Endothelial cell of umbilical vein (primary cell): ENCODE data around the gene CHAF1A. TPM values are rescaled to one million over a fixed set of nuclear protein-coding genes. Genes with fewer than 3 reads are reported as not detected.

Experiments
- BruUV-seq: library from RNA; stranded (reverse); fragments of 400-500 nt; replicated peaks from 2 replicates; lab custom pipeline; 2021; lab: Mats Ljungman, UMichigan
- CTCF ChIA-PET: fragments of 300-600, 350-600 bp; sonication (Branson Sonifier 250); formaldehyde crosslinking; loops from one replicate; lab custom pipeline; 2021; ENCODE audit warnings: antibody characterized with exemption, inconsistent platforms; lab: Charles Lee
- POLR2A ChIA-PET: fragments of 300-600, 350-600 bp; sonication (Branson Sonifier 250); formaldehyde crosslinking; loops from one replicate; lab custom pipeline; 2021; ENCODE audit warnings: antibody characterized with exemption, inconsistent platforms; lab: Charles Lee
- DNase-seq: peaks from one replicate; pipeline ENCODE4 v3.0.0-alpha.2; 2011; ENCODE audit warnings: low read depth, low spot score
- FAIRE-seq: peaks from 2 replicates; lab custom pipeline; 2011; peaks lifted over from hg19 to GRCh38; lab: Jason Lieb, UNC
- H2AFZ ChIP-seq: 2 replicates; pipeline ENCODE4 v1.6.0; 2012; ENCODE audit warnings: low read depth, low read length, control low read depth, inconsistent platforms
- H3K27ac ChIP-seq: 2 replicates; pipeline ENCODE4 v1.5.1; 2011; ENCODE audit warnings: low read depth, mild to moderate bottlenecking, control low read depth, low read length, moderate library complexity; ENCODE audit not compliant: insufficient read depth
- H3K27me3 ChIP-seq, 2 experiments: 2 replicates each; pipeline versions ENCODE4 v1.6.0 to v1.6.1; 2011; ENCODE audit warnings: low read length in 2 of 2, mixed read lengths in 1 of 2; ENCODE audit not compliant: control insufficient read depth in 2 of 2, insufficient read depth in 2 of 2
- H3K36me3 ChIP-seq, 2 experiments: 2 replicates in 1 of 2; 3 replicates in 1 of 2; pipeline ENCODE4 v1.5.1; 2011; ENCODE audit warnings: low read length in 2 of 2, mild to moderate bottlenecking in 1 of 2, moderate library complexity in 1 of 2; ENCODE audit not compliant: control insufficient read depth in 2 of 2, insufficient read depth in 2 of 2; ENCODE audit errors: extremely low read depth in 1 of 2
- H3K4me1 ChIP-seq: 3 replicates; pipeline ENCODE4 v1.5.1; 2011; ENCODE audit warnings: mild to moderate bottlenecking, low read length; ENCODE audit not compliant: control insufficient read depth, insufficient read depth; ENCODE audit errors: extremely low read depth
- H3K4me2 ChIP-seq: 2 replicates; pipeline ENCODE4 v1.6.1; 2011; ENCODE audit warnings: low read length, control low read depth, mixed read lengths; ENCODE audit not compliant: insufficient read depth
- H3K4me3 ChIP-seq, 3 experiments: fragments of 200-600 bp in 1 of 3; sonication (generic), shearing (Covaris generic) in 1 of 3; replicated peaks in 1 of 3; 2 replicates each; pipeline ENCODE4 v1.5.1; 2011 to 2016; ENCODE audit warnings: control low read depth in 3 of 3, low read length in 3 of 3, mild to moderate bottlenecking in 2 of 3, inconsistent platforms in 1 of 3, low read depth in 1 of 3, moderate library complexity in 1 of 3; ENCODE audit not compliant: insufficient read depth in 1 of 3
- H3K79me2 ChIP-seq: 2 replicates; pipeline ENCODE4 v1.6.0; 2012; ENCODE audit warnings: low read length, inconsistent platforms; ENCODE audit not compliant: control insufficient read depth, insufficient read depth
- H3K9ac ChIP-seq: replicated peaks from 2 replicates; pipeline ENCODE3; 2011; ENCODE audit warnings: low read length, control low read depth; ENCODE audit not compliant: insufficient read depth; ENCODE audit errors: extremely low read depth
- H3K9me1 ChIP-seq: replicated peaks from 3 replicates; pipeline ENCODE4 v1.6.0; 2011; ENCODE audit warnings: mild to moderate bottlenecking, low read length; ENCODE audit not compliant: control insufficient read depth, insufficient read depth; ENCODE audit errors: extremely low read depth
- H3K9me3 ChIP-seq: replicated peaks from 2 replicates; pipeline ENCODE4 v1.5.1; 2012; ENCODE audit warnings: low read length, inconsistent platforms; ENCODE audit not compliant: control insufficient read depth, insufficient read depth
- H4K20me1 ChIP-seq: replicated peaks from 2 replicates; pipeline ENCODE3; 2011; ENCODE audit warnings: mild to moderate bottlenecking, low read length; ENCODE audit not compliant: control insufficient read depth, insufficient read depth; ENCODE audit errors: extremely low read depth
- GATA2 ChIP-seq: IDR thresholded peaks from 2 replicates; pipeline ENCODE4 v1.7.0; 2011; ENCODE audit warnings: low read depth, mild to moderate bottlenecking, moderate library complexity, mixed read lengths, low read length; ENCODE audit not compliant: insufficient read length, insufficient read depth
- JUN ChIP-seq: IDR thresholded peaks from 2 replicates; pipeline ENCODE4 v1.6.1; 2011; ENCODE audit warnings: borderline replicate concordance, low read depth; ENCODE audit not compliant: insufficient read length, insufficient read depth
- dilution Hi-C: fragments of 300-500 bp; cut with MboI; formaldehyde crosslinking; loops from one replicate; pipeline ENCODE4 v1.15.0; 2019; ENCODE audit warnings: low sequenced_read_pairs; ENCODE audit not compliant: extremely low pct_ligation_motif_present
- intact Hi-C: fragments of 100-400 bp; cut with micrococcal nuclease; formaldehyde crosslinking; loops from one replicate; pipeline ENCODE4 v1.10.0; 2022
- polyA plus RNA-seq, 4 experiments: library from polyadenylated mRNA; depleted of rRNA in 3 of 4; stranded (reverse) in 3 of 4; unstranded in 1 of 4; fragments of >200 nt; gene quantifications; 2 replicates each; pipeline versions ENCODE4 v1.2.1 to v1.2.3, GENCODE V29; 2011 to 2012; ENCODE audit warnings: missing spikeins in 1 of 4
- total RNA-seq: library from RNA; stranded (reverse); gene quantifications from 2 replicates; pipeline ENCODE4 v1.2.3, GENCODE V29; 2021
- TF ChIP-seq, protein P1 (sequence below): IDR thresholded peaks from 2 replicates; pipeline ENCODE4 v1.6.1; 2011; ENCODE audit not compliant: insufficient read depth, insufficient read length

The CHAF1A gene
- total and polyA plus RNA-seq, 2 donors (not counting 3 experiments of a cell fraction or from before 2014, with no cell fraction given) = 19.5 to 44.5 TPM

DNA sequence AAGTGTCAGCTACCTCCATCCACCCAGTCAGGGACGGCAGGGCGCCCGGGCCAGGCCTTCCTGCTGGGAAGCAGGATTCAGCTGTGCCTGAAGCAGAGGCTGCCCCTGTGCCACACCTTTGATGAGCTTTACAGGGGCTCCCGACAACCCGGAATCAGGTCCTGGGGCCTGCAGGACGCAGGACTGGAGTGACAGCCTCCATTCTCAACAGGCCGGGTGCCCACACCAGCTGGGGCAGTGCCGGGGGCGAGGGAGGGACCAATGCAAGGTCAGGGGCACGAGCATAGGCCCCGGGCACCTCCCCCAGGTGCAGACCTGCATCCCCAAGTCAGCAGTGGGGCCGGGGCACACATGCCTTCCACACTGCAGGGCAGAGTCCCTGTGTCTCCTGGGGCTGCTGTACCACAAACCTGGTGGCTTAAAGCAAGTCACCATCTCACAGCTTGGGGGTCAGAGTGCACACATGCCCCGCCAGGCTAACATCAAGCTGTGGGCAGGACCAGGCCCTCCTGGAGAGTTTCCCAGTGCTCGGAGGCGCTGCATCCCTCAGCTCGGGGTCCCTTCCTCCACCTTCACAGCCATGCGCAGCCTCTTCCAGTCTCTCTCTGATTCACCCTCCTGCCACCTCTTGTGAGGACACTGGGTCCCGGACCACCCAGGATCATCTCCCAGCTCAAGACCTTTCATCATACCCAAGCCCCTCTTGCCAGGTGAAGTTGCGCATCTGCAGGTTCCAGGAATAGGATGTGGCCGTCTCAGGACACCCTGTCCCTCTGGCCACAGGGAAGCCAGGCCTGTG lies 41.7 kb downstream of the CHAF1A start:
- POLR2A ChIA-PET = no interaction called here
- Histone ChIP-seq H3K9ac (no peak overlapping the region), H3K36me3 (peaks cover 10 to 41% of the 10 kb centered on the region in 2 experiments), H3K79me2 (no peaks in the 10 kb centered on the region), H3K27me3 (no peaks in the 10 kb centered on the region), H3K9me1 (no peaks in the 10 kb centered on the region), H4K20me1 (no peaks in the 10 kb centered on the region), H3K9me3 (no peaks in the 10 kb centered on the region), H3K4me1 (no peaks in the 10 kb centered on the region), H3K4me2 (no peak overlapping the region), H3K27ac (no peak overlapping the region), H3K4me3 (no peak overlapping the region), H2AFZ (no peak overlapping the region)
- CTCF ChIA-PET = interaction anchor here (1.1 kb wide), 1 partner anchor 13 kb away, joined by 3 read pairs; no protein-coding TSS in a partner anchor
- FAIRE-seq (no peak), DNase-seq (no peak)
- dilution Hi-C loops (no loop called here), intact Hi-C loops (no loop called here)
- BruUV-seq = no TSS peak
- TF ChIP-seq JUN = no peak
- TF ChIP-seq, protein P1, sequence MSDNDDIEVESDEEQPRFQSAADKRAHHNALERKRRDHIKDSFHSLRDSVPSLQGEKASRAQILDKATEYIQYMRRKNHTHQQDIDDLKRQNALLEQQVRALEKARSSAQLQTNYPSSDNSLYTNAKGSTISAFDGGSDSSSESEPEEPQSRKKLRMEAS = no peak

DNA sequence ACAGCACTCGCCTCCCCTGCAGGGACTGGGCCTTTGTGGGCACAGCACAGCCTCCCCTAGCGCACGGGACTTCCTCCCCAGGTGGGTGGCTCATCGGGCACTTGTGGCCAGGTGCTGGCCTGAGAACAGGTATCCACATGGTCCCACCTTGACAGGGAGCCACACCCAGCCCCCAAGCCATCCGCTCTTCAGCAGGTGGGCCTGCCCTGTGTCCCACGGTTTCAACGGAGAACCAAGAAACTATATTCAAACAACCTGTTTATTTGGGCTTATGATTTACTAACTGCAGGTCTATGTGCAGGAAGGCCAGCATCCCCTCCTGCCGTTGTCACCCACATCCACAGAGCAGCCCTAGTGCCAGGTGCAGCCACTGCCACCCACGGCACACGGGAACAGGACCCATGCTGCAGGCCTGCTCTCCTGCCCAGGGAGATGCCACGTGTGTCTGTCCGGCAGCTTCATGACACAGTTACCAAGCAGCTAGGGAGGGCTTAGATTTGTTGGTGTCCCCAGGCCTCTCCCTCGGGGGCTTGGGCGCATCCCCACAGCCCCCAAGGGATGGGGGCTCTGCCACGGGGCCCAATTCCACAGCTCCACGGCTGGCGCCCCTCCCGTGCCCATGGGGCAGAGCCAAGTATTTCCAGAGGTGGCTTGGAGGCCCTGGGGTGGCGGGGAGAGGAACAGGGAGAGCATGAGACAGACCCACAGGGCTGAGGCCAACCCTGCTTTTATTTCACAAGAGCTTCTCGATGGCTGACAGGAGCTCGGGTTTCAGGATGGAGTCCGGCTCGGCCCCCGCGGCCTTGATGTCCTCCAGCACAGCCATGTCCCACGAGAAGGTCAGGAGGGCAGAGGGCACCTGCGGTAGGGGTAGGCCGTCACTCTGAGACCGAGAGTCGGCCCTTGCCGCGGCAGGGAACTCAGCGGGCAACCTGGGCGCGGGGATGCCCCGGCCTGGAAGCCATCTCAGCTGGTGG lies 42.6 kb downstream of the CHAF1A start:
- Histone ChIP-seq H3K9me3 (no peaks in the 10 kb centered on the region), H3K4me3 (no peak overlapping the region), H3K79me2 (no peaks in the 10 kb centered on the region), H4K20me1 (no peaks in the 10 kb centered on the region), H3K9me1 (no peaks in the 10 kb centered on the region), H2AFZ (no peak overlapping the region), H3K9ac (no peak overlapping the region), H3K36me3 (peaks cover 10 to 47% of the 10 kb centered on the region in 2 experiments), H3K27me3 (no peaks in the 10 kb centered on the region), H3K4me2 (no peak overlapping the region), H3K4me1 (no peaks in the 10 kb centered on the region), H3K27ac (no peak overlapping the region)
- dilution Hi-C loops = no loop called here
- FAIRE-seq (no peak), DNase-seq (no peak)
- intact Hi-C loops = no loop called here
- no peak for TF ChIP-seq GATA2
- ChIA-PET POLR2A (no interaction called here), CTCF (interaction anchor here (2.1 kb wide), 1 partner anchor 12 kb away, joined by 5 read pairs; no protein-coding TSS in a partner anchor)
- TSS peak; percentile 48 for BruUV-seq
